OCI-LY3 (cell line): ENCODE data around the gene NR2C2AP.

Experiments
- EZH2phosphoT487 ChIP-seq: fragments of 200-600 bp; shearing (Covaris generic); IDR thresholded peaks from 2 replicates; pipeline ENCODE4 v1.6.1; 2018; ENCODE audit warnings: antibody characterized with exemption, mixed run types, low read depth
- TF ChIP-seq, protein P1 (sequence below): fragments of 200-600, 300-600 bp; sonication (generic); IDR thresholded peaks from 2 replicates; pipeline ENCODE4 v1.5.1; 2014; ENCODE audit warnings: antibody characterized with exemption, low read length, low read depth

DNA sequence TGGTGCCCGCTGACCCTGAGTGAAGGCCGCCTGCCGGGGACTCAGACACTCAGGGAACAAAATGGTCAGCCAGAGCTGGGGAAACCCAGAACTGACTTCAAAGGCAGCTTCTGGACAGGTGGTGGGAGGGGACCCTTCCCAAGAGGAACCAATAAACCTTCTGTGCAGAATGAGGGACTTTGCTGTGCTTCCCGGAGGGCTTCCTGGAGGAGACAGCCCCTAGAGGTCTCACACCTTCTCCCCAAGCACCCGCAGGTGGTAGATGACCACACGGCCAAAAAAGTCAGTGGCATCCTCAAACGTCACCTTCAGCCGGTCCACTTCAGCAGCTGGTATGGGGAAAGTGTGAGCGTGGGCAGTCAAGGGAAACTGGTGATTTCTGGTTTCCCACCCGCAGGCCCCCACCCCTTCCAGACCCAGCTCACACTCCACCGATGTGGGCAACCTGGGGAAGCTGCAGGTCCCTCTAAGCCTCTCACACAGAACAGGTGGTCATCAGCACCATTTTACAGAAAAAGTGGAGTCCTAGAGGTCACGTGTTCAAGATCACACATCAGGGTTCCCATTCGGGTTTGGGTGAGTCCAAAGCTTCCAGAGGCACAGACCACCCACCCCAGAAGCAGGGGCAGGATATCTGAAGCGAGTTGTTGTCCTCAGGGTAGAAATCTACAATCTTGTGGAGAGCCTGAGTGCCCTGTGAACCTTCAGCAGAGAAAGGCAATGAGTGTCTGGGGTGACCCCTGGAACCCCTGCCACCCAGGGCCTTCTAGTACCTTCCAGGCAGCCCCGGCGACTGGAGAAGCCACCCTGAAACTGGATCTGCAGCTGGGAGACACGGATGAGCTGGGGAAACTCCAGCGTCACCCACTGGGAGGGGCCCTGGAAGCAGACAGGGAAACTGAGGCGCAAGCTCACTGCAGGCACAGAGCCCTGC is 1.2 kb downstream of the NR2C2AP start:
- TF ChIP-seq, protein P1, sequence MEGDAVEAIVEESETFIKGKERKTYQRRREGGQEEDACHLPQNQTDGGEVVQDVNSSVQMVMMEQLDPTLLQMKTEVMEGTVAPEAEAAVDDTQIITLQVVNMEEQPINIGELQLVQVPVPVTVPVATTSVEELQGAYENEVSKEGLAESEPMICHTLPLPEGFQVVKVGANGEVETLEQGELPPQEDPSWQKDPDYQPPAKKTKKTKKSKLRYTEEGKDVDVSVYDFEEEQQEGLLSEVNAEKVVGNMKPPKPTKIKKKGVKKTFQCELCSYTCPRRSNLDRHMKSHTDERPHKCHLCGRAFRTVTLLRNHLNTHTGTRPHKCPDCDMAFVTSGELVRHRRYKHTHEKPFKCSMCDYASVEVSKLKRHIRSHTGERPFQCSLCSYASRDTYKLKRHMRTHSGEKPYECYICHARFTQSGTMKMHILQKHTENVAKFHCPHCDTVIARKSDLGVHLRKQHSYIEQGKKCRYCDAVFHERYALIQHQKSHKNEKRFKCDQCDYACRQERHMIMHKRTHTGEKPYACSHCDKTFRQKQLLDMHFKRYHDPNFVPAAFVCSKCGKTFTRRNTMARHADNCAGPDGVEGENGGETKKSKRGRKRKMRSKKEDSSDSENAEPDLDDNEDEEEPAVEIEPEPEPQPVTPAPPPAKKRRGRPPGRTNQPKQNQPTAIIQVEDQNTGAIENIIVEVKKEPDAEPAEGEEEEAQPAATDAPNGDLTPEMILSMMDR, result no peak
- TF ChIP-seq EZH2phosphoT487, result no peak
